Measurements from ENCODE around the gene SCG2.
"Not testable (repeated sequence)": the region's sequence is repeated elsewhere in the genome, so short reads cannot be mapped to it uniquely, and the experiment has no call there.

SCG2 gene

GRCh38 chr2:223606946-223607345, 4.8 kb upstream of the SCG2 start:
- H3K4me3 ChIP-seq (ENCODE audit: low read depth, low read length), result no peak overlapping the region
- peaks cover 1% of the 10 kb centered on the region for H3K27me3 ChIP-seq (ENCODE audit: control insufficient read depth, insufficient read depth, low read length)
- no peaks in the 10 kb centered on the region for H3K36me3 ChIP-seq (ENCODE audit: control insufficient read depth, insufficient read depth, low read length)
- H3K9me3 ChIP-seq (ENCODE audit: control insufficient read depth, insufficient read depth, low read length), result no peaks in the 10 kb centered on the region
- peaks cover 4% of the 10 kb centered on the region for H3K4me1 ChIP-seq (ENCODE audit: control insufficient read depth, insufficient read depth, low read length)
- H3K9ac ChIP-seq (ENCODE audit: low read depth, low read length), result no peak overlapping the region

GRCh38 chr2:223604231-223604630, 2.1 kb upstream of the SCG2 start:
- Histone ChIP-seq H3K9me3 (ENCODE audit: control insufficient read depth, insufficient read depth, low read length) (no peaks in the 10 kb centered on the region), H3K4me1 (ENCODE audit: control insufficient read depth, insufficient read depth, low read length) (peaks cover 4% of the 10 kb centered on the region), H3K27me3 (ENCODE audit: control insufficient read depth, insufficient read depth, low read length) (no peaks in the 10 kb centered on the region), H3K9ac (ENCODE audit: low read depth, low read length) (no peak overlapping the region), H3K36me3 (ENCODE audit: control insufficient read depth, insufficient read depth, low read length) (no peaks in the 10 kb centered on the region), H3K4me3 (ENCODE audit: low read depth, low read length) (no peak overlapping the region)

GRCh38 chr2:223602972-223603371, 811 bp upstream of the SCG2 start:
- Histone ChIP-seq H3K9me3 (ENCODE audit: control insufficient read depth, insufficient read depth, low read length) (no peaks in the 10 kb centered on the region), H3K36me3 (ENCODE audit: control insufficient read depth, insufficient read depth, low read length) (no peaks in the 10 kb centered on the region), H3K4me3 (ENCODE audit: low read depth, low read length) (no peak overlapping the region), H3K4me1 (ENCODE audit: control insufficient read depth, insufficient read depth, low read length) (peaks cover 4% of the 10 kb centered on the region), H3K27me3 (ENCODE audit: control insufficient read depth, insufficient read depth, low read length) (no peaks in the 10 kb centered on the region), H3K9ac (ENCODE audit: low read depth, low read length) (no peak overlapping the region)

GRCh38 chr2:223601018-223601417, 1.1 kb downstream of the SCG2 start:
- Histone ChIP-seq H3K27me3 (ENCODE audit: control insufficient read depth, insufficient read depth, low read length) (no peaks in the 10 kb centered on the region), H3K4me3 (ENCODE audit: low read depth, low read length) (no peak overlapping the region), H3K36me3 (ENCODE audit: control insufficient read depth, insufficient read depth, low read length) (no peaks in the 10 kb centered on the region), H3K9me3 (ENCODE audit: control insufficient read depth, insufficient read depth, low read length) (no peaks in the 10 kb centered on the region), H3K9ac (ENCODE audit: low read depth, low read length) (no peak overlapping the region), H3K4me1 (ENCODE audit: control insufficient read depth, insufficient read depth, low read length) (no peaks in the 10 kb centered on the region)

- no peaks in the 10 kb centered on the region for H3K36me3 ChIP-seq (ENCODE audit: control insufficient read depth, insufficient read depth, low read length)
- H3K9me3 ChIP-seq (ENCODE audit: control insufficient read depth, insufficient read depth, low read length), result no peaks in the 10 kb centered on the region
- no peaks in the 10 kb centered on the region for H3K27me3 ChIP-seq (ENCODE audit: control insufficient read depth, insufficient read depth, low read length)
- H3K4me1 ChIP-seq (ENCODE audit: control insufficient read depth, insufficient read depth, low read length), result no peaks in the 10 kb centered on the region
- H3K9ac ChIP-seq (ENCODE audit: low read depth, low read length), result no peak overlapping the region
- no peak overlapping the region for H3K4me3 ChIP-seq (ENCODE audit: low read depth, low read length)
Measured at GRCh38 chr2:223599640-223600380, 2.4 kb downstream of the SCG2 start.

- Histone ChIP-seq H3K9ac (ENCODE audit: low read depth, low read length) (no peak overlapping the region), H3K36me3 (ENCODE audit: control insufficient read depth, insufficient read depth, low read length) (no peaks in the 10 kb centered on the region), H3K4me1 (ENCODE audit: control insufficient read depth, insufficient read depth, low read length) (no peaks in the 10 kb centered on the region), H3K9me3 (ENCODE audit: control insufficient read depth, insufficient read depth, low read length) (no peaks in the 10 kb centered on the region), H3K27me3 (ENCODE audit: control insufficient read depth, insufficient read depth, low read length) (no peaks in the 10 kb centered on the region), H3K4me3 (ENCODE audit: low read depth, low read length) (no peak overlapping the region)
Measured at GRCh38 chr2:223598994-223599639, 3.0 kb downstream of the SCG2 start.

GRCh38 chr2:223597076-223597475, 5.1 kb downstream of the SCG2 start:
- Histone ChIP-seq H3K9me3 (ENCODE audit: control insufficient read depth, insufficient read depth, low read length) (no peaks in the 10 kb centered on the region), H3K9ac (ENCODE audit: low read depth, low read length) (no peak overlapping the region), H3K4me3 (ENCODE audit: low read depth, low read length) (no peak overlapping the region), H3K27me3 (ENCODE audit: control insufficient read depth, insufficient read depth, low read length) (no peaks in the 10 kb centered on the region), H3K36me3 (ENCODE audit: control insufficient read depth, insufficient read depth, low read length) (no peaks in the 10 kb centered on the region), H3K4me1 (ENCODE audit: control insufficient read depth, insufficient read depth, low read length) (no peaks in the 10 kb centered on the region)

- Histone ChIP-seq H3K9ac (ENCODE audit: low read depth, low read length) (no peak overlapping the region), H3K4me1 (ENCODE audit: control insufficient read depth, insufficient read depth, low read length) (no peaks in the 10 kb centered on the region), H3K9me3 (ENCODE audit: control insufficient read depth, insufficient read depth, low read length) (no peaks in the 10 kb centered on the region), H3K36me3 (ENCODE audit: control insufficient read depth, insufficient read depth, low read length) (no peaks in the 10 kb centered on the region), H3K27me3 (ENCODE audit: control insufficient read depth, insufficient read depth, low read length) (no peaks in the 10 kb centered on the region), H3K4me3 (ENCODE audit: low read depth, low read length) (no peak overlapping the region)
Measured at GRCh38 chr2:223596208-223596607, 6.0 kb downstream of the SCG2 start.

- Histone ChIP-seq H3K4me1 (ENCODE audit: control insufficient read depth, insufficient read depth, low read length) (no peaks in the 10 kb centered on the region), H3K9me3 (ENCODE audit: control insufficient read depth, insufficient read depth, low read length) (no peaks in the 10 kb centered on the region), H3K27me3 (ENCODE audit: control insufficient read depth, insufficient read depth, low read length) (peaks cover 2% of the 10 kb centered on the region), H3K36me3 (ENCODE audit: control insufficient read depth, insufficient read depth, low read length) (no peaks in the 10 kb centered on the region), H3K9ac (ENCODE audit: low read depth, low read length) (no peak overlapping the region), H3K4me3 (ENCODE audit: low read depth, low read length) (no peak overlapping the region)
Measured at GRCh38 chr2:223594831-223595230, 7.3 kb downstream of the SCG2 start.

- H3K9ac ChIP-seq (ENCODE audit: low read depth, low read length), result no peak overlapping the region
- no peaks in the 10 kb centered on the region for H3K36me3 ChIP-seq (ENCODE audit: control insufficient read depth, insufficient read depth, low read length)
- H3K9me3 ChIP-seq (ENCODE audit: control insufficient read depth, insufficient read depth, low read length), result no peaks in the 10 kb centered on the region
- H3K27me3 ChIP-seq (ENCODE audit: control insufficient read depth, insufficient read depth, low read length), result peaks cover 2% of the 10 kb centered on the region
- no peaks in the 10 kb centered on the region for H3K4me1 ChIP-seq (ENCODE audit: control insufficient read depth, insufficient read depth, low read length)
- H3K4me3 ChIP-seq (ENCODE audit: low read depth, low read length), result no peak overlapping the region
Measured at GRCh38 chr2:223594259-223594658, 7.9 kb downstream of the SCG2 start.

- H3K4me1 ChIP-seq (ENCODE audit: control insufficient read depth, insufficient read depth, low read length); H3K9ac ChIP-seq (ENCODE audit: low read depth, low read length); H3K27me3 ChIP-seq (ENCODE audit: control insufficient read depth, insufficient read depth, low read length); H3K4me3 ChIP-seq (ENCODE audit: low read depth, low read length); H3K9me3 ChIP-seq (ENCODE audit: control insufficient read depth, insufficient read depth, low read length); H3K36me3 ChIP-seq (ENCODE audit: control insufficient read depth, insufficient read depth, low read length): not testable (repeated sequence)
Measured at GRCh38 chr2:223592689-223593088, 9.5 kb downstream of the SCG2 start.

GRCh38 chr2:223591596-223591995, 10.6 kb downstream of the SCG2 start:
- Histone ChIP-seq H3K4me3 (ENCODE audit: low read depth, low read length) (no peak overlapping the region), H3K27me3 (ENCODE audit: control insufficient read depth, insufficient read depth, low read length) (peaks cover 2% of the 10 kb centered on the region), H3K9me3 (ENCODE audit: control insufficient read depth, insufficient read depth, low read length) (no peaks in the 10 kb centered on the region), H3K4me1 (ENCODE audit: control insufficient read depth, insufficient read depth, low read length) (no peaks in the 10 kb centered on the region), H3K9ac (ENCODE audit: low read depth, low read length) (no peak overlapping the region), H3K36me3 (ENCODE audit: control insufficient read depth, insufficient read depth, low read length) (no peaks in the 10 kb centered on the region)
